HepG2 (cell line): ENCODE results near the gene TOMM40L.
"Not testable (repeated sequence)": the region's sequence is repeated elsewhere in the genome, so short reads cannot be mapped to it uniquely, and the experiment has no call there.

Experiments used
- POLR2A ChIP-seq, 2 experiments: IDR thresholded peaks; 2 replicates each; pipeline ENCODE4 v1.6.1; 2011; ENCODE audit warnings: low read depth in 2 of 2, low read length in 2 of 2, mild to moderate bottlenecking in 1 of 2, moderate library complexity in 1 of 2; ENCODE audit not compliant: insufficient read depth in 1 of 2
- SOX6 ChIP-seq, 2 experiments: fragments of 450-650 bp in 1 of 2; sonication (generic) in 1 of 2; formaldehyde crosslinking in 1 of 2; IDR thresholded peaks; 2 replicates each; pipeline versions ENCODE4 v1.4.0 to v1.6.1; 2017 to 2020; ENCODE audit warnings: antibody characterized with exemption in 1 of 2, mild to moderate bottlenecking in 1 of 2, missing genetic modification reagents in 1 of 2
- SSRP1 ChIP-seq: IDR thresholded peaks from 2 replicates; pipeline ENCODE4 v1.6.1; 2016; ENCODE audit warnings: control low read depth
- TARDBP ChIP-seq: sonication (generic); formaldehyde crosslinking; IDR thresholded peaks from 2 replicates; pipeline ENCODE4 v1.8.0; 2022; ENCODE audit warnings: mild to moderate bottlenecking, missing genetic modification reagents
- ZNF703 ChIP-seq: sonication (generic); formaldehyde crosslinking; IDR thresholded peaks from 2 replicates; pipeline ENCODE4 v1.5.1; 2020; ENCODE audit warnings: missing genetic modification reagents, mild to moderate bottlenecking, moderate library complexity, borderline replicate concordance
- TF ChIP-seq, protein P1 (sequence below): IDR thresholded peaks from 2 replicates; pipeline ENCODE4 v1.6.1; 2012; ENCODE audit warnings: inconsistent platforms
- TF ChIP-seq, protein P2 (sequence below), 2 experiments: sonication (generic) in 1 of 2; formaldehyde crosslinking in 1 of 2; IDR thresholded peaks; 2 replicates each; pipeline versions ENCODE4 v1.4.0 to v1.6.1; 2018 to 2020; ENCODE audit warnings: missing genetic modification reagents in 2 of 2, borderline replicate concordance in 1 of 2, low read depth in 1 of 2, mild to moderate bottlenecking in 1 of 2, missing biosample characterization in 1 of 2

DNA sequence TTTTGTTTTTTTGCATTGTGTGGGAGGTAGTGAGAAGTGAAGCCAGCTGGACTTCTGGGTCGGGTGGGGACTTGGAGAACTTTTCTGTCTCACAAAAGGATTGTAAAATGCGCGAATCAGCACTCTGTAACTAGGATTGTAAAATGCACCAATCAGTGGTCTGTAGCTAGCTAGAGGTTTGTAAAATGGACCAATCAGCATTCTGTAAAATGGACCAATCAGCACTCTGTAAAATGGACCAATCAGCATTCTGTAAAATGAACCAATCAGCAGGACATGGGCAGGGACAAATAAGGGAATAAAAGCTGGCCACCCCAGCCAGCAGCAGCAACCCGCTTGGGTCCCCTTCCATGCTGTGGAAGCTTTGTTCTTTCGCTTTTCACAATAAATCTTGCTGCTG lies 24.2 kb downstream of the TOMM40L start:
- not testable (repeated sequence) for TF ChIP-seq ZNF703; SOX6 (IDR thresholded peaks at IDR 0.05); SOX6 (CRISPR knock-in tag; IDR thresholded peaks at IDR 0.05); TARDBP; SSRP1; POLR2A (IDR thresholded peaks at IDR 0.05; ENCODE audit: insufficient read depth in 1 of 2, low read depth in 2 of 2, low read length in 2 of 2)
- TF ChIP-seq, protein P1, sequence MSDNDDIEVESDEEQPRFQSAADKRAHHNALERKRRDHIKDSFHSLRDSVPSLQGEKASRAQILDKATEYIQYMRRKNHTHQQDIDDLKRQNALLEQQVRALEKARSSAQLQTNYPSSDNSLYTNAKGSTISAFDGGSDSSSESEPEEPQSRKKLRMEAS = not testable (repeated sequence)
- TF ChIP-seq, protein P2, sequence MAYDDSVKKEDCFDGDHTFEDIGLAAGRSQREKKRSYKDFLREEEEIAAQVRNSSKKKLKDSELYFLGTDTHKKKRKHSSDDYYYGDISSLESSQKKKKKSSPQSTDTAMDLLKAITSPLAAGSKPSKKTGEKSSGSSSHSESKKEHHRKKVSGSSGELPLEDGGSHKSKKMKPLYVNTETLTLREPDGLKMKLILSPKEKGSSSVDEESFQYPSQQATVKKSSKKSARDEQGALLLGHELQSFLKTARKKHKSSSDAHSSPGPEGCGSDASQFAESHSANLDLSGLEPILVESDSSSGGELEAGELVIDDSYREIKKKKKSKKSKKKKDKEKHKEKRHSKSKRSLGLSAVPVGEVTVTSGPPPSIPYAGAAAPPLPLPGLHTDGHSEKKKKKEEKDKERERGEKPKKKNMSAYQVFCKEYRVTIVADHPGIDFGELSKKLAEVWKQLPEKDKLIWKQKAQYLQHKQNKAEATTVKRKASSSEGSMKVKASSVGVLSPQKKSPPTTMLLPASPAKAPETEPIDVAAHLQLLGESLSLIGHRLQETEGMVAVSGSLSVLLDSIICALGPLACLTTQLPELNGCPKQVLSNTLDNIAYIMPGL (CRISPR knock-in tag; IDR thresholded peaks at IDR 0.05; ENCODE audit: borderline replicate concordance in 1 of 2, low read depth in 1 of 2) = not testable (repeated sequence)
